Measurements from ENCODE around the gene MRPL44.

The MRPL44 gene

DNA sequence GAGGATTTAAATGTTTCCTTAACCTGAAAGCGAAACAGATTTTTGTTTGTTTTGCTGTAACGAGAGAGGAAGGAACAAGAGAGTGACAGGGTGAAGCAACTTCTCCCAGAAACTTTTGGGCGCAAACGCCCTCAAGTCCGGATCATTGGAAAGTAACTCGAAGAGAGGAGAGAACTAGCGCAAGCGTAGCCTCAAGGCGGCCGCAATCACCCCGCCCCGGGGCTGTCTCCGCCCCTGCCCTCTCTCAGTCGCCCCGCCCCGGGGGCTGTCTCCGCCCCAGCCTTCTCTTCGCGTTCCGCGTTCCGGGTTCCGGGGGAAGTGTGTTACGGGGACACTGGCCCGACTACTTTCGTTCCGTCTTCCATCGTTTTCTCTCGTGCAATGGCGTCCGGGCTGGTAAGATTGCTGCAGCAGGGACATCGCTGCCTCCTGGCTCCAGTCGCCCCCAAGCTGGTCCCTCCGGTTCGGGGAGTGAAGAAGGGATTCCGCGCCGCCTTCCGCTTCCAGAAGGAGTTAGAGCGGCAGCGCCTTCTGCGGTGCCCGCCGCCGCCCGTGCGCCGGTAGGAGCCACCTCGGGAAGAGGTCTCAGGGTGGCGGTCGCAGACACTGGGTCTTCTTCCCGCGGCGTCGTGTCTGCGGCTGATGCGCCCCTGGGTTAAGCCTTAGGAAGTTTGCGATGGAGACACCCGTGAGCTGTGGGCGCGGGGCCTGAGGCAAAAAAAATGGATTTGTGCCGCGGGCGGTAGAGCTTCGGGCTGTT, at the start of gene MRPL44:
Gene MRPL44 (plus strand): TSS at position 372 of the 760 bp plus-strand sequence. CDS start 10 bp downstream, at position 382.
- no peak for FAIRE-seq
- peak; percentile 95 for DNase-seq (ENCODE audit: low spot score)

GRCh38 chr2:223908304-223908998, 48.8 kb upstream of the MRPL44 start:
- no peak for DNase-seq (ENCODE audit: low spot score)
- no peak for FAIRE-seq

- FAIRE-seq (no peak), DNase-seq (ENCODE audit: low spot score) (no peak)
Measured at GRCh38 chr2:223909001-223909741, 48.1 kb upstream of the MRPL44 start.

DNA sequence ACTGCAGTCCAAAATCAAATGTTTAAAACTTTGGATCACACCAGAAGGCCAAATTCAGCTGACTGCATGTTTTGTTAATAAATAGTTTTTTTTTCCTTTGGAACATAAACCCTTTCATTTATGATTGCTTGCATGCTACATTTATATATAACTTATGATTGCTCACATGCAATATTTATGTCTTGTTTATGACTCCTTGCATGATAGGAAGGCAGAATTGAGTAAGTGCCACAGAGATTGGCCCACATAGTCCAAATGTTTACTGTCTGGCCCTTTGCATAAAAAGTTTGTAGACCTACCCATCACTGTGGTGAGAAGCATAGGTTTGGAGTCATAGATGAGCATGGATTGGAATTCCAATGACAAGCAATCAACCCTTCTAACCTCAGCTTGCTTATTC, 42.9 kb upstream of the MRPL44 start:
- FAIRE-seq (no peak), DNase-seq (ENCODE audit: low spot score) (no peak)

DNA sequence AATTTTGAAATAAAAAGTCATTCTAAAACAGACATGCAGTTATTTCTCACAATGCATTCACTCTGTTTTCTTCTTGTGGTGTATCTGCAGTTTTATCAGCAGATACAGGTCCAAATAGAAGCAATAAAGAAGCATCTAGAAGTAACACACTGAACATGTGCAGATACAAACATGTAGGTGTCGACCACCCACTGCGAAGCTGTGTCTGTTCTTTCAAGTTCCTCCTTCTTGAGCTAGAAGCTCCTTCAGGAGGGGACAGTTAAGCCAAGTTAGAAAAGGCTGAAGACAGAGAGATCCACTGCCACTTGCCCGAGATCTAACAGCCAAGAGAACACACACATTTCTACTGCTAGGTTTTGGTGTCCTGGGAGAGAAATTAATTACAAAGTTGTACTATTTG, 42.2 kb upstream of the MRPL44 start:
- FAIRE-seq (no peak), DNase-seq (ENCODE audit: low spot score) (no peak)

DNA sequence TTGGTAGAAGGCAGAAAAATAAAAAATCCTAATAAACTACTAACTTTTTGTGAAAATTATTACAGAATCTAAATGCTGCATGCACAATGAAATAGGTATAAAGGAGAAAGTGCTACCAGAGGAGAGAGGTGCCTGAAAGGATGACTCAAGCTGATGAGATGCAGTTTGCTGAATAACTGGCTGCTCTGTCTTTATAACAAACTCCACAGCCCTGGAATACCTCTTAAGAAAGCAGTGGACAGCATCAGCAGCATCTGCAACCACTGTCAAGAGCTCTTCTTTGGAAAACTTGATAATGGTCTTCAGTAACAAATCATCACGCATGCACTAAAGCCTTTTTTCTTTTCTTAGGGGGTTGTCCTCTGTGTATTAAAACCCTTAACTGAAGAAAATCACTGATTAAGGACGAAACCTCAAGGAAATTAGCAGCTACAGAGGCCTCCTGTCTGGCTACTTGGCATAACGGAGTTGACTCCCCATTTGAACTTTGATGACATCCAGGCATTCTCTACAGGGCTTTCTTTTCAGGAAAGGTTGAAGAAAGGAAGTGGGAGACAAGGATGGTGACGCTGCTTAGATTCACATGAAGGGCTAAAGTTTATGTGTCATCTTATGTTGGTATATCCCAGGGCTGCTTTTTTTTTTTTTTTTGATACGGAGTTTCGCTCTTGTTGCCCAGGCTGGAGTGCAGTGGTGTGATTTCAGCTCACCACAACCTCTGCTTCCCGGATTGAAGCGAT, 40.9 kb upstream of the MRPL44 start:
- DNase-seq (ENCODE audit: low spot score): no peak
- no peak for FAIRE-seq

DNA sequence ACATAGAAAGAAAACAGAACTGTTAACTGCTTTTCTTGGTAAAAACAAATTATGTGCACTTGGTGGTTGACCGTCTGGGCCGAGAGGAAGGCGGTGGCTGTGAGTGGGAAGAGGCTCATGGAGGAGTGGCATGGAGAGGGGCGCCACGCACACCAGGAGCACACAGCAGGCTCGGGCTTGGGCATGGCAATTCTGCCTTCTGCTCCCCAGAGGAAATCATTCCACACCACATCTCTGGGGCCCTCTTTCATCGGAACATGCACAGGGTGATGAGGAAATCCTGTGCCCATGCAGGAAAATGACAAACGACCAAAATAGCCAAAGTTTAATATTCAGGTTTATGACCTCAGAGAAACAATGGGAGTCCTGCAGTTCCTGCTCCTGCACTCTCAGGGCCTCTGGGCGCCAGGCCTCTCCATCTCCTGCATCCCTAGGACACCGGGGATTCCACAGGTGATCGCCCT, 38.6 kb upstream of the MRPL44 start:
- DNase-seq (ENCODE audit: low spot score) (no peak), FAIRE-seq (no peak)

DNA sequence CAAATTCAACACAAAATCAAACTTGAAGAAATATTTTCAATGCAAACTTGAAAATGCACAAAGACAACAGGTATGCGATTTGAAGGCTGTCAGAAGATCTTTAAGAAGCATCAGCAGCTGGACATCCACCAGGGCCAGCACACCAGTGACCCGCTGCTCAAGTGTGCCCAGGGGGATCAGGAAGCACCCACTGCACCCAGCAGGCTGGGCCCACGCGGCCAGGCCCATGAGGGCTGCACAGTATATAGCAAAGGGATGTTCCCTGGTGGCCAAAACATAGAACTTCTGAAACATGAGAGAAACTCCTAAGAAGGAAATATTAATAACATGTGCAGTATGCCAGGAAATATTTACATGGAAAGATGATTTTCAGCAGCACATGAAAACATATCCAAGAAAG, 37.2 kb upstream of the MRPL44 start:
- no peak for DNase-seq (ENCODE audit: low spot score)

GRCh38 chr2:223921204-223921603, 36.1 kb upstream of the MRPL44 start:
- FAIRE-seq: no peak

More for the DNA sequence above, 37.2 kb upstream of the MRPL44 start:
- FAIRE-seq: no peak

GRCh38 chr2:223922308-223922707, 35.0 kb upstream of the MRPL44 start:
- FAIRE-seq (no peak), DNase-seq (ENCODE audit: low spot score) (no peak)

More at GRCh38 chr2:223921204-223921603, 36.1 kb upstream of the MRPL44 start:
- DNase-seq (ENCODE audit: low spot score): no peak

DNA sequence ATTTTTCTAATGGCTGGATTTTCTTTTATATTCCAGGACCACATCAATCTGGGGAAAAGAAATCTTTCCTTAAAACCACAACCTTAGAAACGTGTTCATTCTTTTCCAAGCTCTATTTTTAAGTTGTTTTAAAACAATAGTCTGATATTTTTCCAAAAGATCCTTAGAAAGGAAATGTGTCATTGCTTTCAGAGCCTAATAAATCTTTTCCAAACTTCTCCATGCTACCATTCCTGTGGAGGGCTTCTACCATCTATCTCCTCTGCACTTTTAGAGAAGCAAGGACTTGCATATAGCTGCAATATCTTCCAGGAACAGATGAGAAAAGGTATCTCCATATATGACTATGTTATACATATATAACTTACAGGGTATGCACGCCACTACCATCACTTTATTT, 33.3 kb upstream of the MRPL44 start:
- DNase-seq (ENCODE audit: low spot score) (no peak), FAIRE-seq (no peak)

DNA sequence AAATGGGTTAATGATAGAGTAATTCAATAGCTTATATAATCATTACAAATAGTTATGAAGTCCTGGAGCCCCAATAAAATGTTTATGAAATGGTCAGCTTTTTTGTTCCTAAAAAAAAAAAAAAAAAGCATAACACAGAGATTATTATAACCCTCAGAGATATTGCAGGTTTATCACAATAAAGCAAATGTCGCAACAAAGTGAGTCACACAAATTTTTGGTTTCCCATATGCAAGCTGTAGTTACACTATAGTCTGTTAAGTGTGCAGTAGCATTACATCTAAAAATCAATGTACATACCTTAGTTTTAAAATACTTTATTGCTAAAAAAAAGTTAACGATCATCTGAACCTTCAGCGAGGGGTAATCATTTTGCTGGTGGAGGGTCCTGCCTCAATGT, 32.2 kb upstream of the MRPL44 start:
- FAIRE-seq: no peak
- no peak for DNase-seq (ENCODE audit: low spot score)

DNA sequence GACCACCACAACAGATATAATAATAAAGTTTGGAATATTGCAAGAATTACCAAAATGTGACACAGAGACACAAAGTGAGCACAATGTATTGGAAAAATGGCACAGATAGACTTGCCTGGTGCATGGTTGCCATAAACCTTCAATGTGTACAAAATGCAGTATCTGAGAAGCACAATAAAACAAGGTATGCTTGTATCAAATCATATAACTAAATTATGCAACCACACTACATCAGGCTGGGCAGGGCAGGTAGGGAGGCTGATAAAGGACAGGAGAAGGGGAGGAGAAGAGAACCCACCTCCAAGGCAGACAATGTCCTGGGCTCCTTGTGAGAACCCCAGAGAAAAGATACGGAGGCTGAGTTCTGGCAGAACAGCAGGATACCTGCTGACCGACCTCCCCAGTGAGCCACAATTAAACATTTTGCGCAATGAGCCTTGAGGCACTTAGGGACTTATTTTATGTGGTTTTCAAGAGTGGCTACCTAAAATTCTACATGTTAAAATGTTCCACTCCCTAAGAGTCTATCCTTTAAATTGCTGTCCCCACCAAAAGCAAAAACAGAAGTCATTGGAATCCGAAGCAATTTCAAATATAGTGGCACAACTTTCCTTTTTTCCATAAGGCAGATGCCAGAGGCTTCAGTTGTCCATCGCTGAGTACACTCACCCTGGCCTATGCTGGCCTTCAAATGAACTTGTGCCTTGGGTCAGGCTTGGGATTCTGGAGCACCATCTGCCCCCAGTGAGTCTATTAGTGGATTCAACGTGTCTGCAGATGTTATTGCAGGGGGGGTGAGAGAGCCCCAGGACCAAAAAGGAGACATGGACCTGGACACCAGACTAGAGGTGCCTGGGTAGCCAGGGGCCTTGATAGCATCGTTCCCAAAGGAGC, 28.9 kb upstream of the MRPL44 start:
- FAIRE-seq (no peak), DNase-seq (ENCODE audit: low spot score) (no peak)

- no peak for FAIRE-seq
- DNase-seq (ENCODE audit: low spot score): no peak
Measured at GRCh38 chr2:223929571-223930102, 27.6 kb upstream of the MRPL44 start.

GRCh38 chr2:223930103-223930976, 26.9 kb upstream of the MRPL44 start:
- FAIRE-seq (no peak), DNase-seq (ENCODE audit: low spot score) (no peak)

DNA sequence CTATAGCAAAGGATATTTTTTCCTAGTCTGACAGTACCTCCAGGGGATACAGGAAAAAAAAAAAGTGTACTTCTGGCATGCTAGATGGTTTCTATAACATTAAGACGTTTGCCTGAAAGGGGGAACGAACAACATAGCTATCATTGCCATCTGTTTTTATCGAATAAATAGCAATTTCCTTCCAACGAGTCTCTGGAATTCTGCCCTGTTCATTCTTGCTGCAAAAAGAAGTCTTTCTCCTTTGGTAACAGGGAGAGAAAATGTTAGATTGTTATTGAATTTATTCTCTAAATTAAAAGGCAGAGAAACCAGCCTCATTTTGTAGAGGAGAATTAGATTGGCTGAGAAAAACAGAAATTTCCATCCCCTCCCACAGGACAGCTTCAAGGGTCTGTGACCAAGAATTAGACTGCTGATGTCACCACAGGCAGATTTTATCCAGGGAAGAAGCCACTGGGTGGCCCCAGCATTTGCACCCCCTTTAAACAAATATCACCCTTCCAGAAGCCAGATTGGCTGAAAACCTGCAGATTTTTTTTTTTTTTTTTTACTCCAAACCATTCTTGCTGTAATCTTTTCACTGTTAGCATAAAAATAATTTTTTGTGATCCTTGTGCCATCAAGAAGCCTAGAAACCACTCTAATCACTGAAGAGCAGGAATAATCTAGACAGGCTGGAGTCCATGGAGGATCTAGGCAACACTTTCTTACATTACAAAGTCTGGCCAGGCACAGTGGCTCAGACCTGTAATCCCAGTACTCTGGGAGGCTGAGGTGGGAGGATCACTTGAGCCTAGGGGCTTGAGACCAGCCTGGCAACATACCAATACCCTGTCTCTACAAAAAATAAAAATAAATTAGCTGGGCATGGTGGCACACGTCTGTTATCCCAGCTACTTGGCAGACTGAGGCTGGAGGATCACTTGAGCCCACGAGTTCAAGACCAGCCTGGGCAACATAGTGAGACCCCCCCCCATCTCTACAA, 24.2 kb upstream of the MRPL44 start:
- DNase-seq (ENCODE audit: low spot score) (no peak), FAIRE-seq (no peak)

DNA sequence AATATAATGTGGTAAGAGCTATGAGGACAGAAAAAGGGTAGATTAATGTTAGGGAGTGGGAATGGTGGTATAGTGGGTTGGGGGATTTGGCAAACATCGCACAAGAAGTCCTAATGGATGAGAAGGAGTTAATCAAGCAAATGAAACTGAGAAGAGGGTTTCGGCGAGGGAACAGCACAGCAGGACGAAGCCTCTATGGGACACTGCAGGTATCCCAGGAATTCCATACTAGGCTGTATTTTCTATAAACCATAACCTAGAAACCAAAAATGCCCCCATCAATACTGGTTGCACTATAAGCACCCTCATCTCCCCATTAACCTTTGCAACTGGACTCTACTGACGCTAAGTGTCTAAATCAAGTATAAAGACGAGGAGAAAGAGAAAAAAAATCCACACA, 22.4 kb upstream of the MRPL44 start:
- DNase-seq (ENCODE audit: low spot score) (no peak), FAIRE-seq (no peak)

All from urothelium cell line (cell line).